Non-pigmented ciliary epithelial cell (primary cell): ENCODE measurements around the gene ST3GAL3.
"Not testable (repeated sequence)": the region's sequence is repeated elsewhere in the genome, so short reads cannot be mapped to it uniquely, and the experiment has no call there.

Experiments used
- DNase-seq: peaks from one replicate; pipeline ENCODE4 v3.0.0-alpha.2; 2010; ENCODE audit warnings: low read depth

Gene ST3GAL3

GRCh38 chr1:43822040-43822690 is 114.8 kb downstream of the ST3GAL3 start:
- no peak for DNase-seq

DNA sequence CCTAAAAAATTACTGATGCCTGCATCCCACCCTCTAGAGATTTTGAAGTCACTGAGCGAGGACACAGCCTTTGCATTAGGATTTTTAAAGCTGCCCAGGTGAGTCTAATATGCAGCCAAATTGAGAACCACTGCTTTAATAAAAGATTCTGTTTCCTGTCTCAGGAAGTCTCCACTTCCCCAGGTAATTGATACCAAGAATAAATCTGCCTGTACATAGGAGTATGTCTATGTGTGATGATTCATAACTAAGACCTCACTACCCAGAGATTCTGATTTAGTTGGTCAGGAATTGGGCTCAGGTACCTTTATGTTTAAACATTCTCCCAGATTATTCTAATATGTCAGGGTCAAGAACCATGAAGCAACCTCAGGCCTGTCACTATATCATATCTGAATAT is 117.5 kb downstream of the ST3GAL3 start:
- DNase-seq = no peak

- no peak for DNase-seq
Measured at GRCh38 chr1:43828574-43828973, 121.2 kb downstream of the ST3GAL3 start.

- no peak for DNase-seq
Measured at GRCh38 chr1:43830802-43831201, 123.5 kb downstream of the ST3GAL3 start.

GRCh38 chr1:43831851-43832250 is 124.5 kb downstream of the ST3GAL3 start:
- DNase-seq = no peak

- no peak for DNase-seq
Measured at GRCh38 chr1:43832255-43832654, 124.9 kb downstream of the ST3GAL3 start.

DNA sequence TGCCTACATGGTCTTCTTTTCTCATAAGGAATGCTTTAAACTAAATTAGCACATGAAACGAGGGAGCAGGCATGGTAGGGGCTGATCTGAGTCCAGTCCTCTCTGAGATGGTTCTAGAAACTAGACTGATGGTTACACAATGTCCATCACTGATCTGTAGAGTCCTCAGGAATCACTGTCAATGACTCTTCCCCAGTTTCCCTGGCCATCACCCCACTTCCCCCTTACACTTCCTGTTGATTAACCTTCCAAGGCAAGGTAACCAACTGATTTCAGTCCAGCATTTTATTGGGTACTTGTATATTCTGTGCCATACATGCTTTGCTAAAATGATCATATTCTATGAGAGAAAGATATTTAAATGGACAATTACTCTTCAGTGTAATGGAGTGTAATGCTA is 125.7 kb downstream of the ST3GAL3 start:
- DNase-seq = no peak

DNA sequence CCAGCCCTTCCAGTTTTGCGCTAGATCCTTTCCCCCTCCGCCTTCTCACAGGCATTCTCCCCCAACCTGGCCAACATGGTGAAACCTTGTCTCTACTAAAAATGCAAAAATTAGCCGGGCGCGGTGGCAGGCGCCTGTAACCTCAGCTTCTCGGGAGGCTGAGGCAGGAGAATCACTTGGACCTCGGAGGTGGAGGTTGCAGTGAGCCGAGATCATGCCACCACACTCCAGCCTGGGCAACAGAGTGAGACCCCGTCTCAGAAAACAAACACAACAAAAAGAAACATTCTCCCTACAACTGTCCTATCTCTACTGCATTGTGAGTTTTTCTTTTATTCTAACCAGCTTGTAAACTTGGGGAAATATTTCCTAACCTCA is 126.6 kb downstream of the ST3GAL3 start:
- DNase-seq = not testable (repeated sequence)

GRCh38 chr1:43834280-43835081 is 127.1 kb downstream of the ST3GAL3 start:
- DNase-seq = peak; percentile 76

- peak; percentile 73 for DNase-seq
Measured at GRCh38 chr1:43835082-43836021, 128.0 kb downstream of the ST3GAL3 start.

DNA sequence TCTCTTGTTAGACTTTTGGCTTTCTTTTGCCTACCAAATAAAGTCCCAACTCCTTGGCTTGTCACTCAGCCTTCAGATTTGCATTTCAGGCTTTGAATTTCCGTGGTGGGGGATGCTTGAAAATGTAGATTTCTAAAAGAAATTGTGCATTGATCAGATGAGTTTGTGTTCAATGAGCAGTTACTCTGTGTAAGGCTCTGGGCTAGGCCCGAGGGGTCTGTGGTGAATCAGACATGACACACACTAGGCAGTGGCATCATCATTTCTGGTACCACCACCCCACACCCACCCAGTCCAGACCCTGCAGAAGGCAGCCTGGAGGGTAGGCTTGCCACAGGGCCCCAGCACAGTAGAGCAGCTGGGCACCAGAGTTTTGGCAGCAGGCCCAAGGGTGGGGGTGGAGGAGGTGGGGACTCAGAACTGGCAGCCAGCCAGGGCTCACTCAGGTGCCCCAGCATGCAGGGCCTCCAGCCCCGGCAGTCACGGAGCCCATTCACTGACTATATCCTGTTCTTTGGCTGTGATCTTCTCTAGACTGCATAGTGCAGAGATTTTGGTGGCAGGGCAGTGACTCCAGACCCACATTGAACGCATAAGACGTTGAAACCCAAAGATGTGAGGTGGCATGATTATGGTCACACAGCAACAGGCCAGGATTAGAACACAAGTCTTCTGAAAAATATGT is 129.1 kb downstream of the ST3GAL3 start:
- DNase-seq = no peak

DNA sequence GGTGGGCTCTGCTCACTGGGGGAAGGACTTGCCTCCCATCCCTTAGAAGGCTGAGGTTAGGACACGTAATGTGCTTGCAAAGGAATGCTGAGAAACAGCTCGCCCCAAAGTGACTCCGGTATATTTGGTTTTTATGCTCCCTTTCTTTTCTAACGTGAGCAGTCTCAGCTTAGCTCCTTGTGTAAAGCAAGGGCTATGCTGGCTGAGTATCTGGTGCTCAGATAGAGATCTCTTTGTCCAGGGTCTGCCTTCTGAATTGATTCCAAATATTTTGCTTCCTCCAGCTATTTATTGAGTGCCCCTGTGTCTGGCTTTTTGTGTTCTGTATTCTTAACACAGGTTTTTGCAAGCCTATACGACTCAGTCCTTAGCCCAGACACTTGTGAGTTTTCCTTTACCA is 131.7 kb downstream of the ST3GAL3 start:
- DNase-seq = no peak

GRCh38 chr1:43841321-43842174 is 134.2 kb downstream of the ST3GAL3 start:
- DNase-seq = no peak

DNA sequence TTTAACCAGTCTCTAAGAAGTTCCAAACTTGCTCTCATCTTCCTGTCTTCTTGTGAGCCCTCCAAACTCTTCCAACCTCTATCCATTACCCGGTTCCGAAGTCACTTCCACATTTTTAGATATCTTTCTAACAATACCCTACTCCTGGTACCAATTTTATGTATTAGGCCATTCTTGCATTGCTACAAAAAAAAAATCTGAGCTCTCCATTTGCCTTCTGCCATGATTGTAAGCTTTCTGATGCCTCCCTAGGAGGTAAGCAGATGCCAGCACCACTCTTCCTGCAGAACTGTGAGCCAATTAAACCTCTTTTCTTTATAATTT is 134.8 kb downstream of the ST3GAL3 start:
- DNase-seq = no peak

DNA sequence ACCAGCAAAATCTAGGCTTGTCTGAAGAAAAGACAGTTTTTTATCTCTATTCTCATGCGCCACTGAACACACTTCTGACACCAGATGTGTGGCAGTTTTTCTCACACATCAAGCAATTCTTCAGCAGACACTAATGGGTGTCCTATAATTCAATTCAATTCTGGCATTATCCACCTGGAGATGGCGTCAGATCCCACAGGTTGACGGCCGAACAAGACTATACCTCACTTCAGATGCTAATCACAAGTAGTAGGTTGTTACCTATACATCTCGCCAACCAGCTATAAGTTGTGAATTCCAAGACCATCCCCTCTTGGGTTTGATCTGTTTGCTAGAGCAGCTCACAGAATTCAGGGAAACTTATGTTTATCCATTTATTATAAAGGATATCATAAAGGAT is 136.3 kb downstream of the ST3GAL3 start:
- no peak for DNase-seq

GRCh38 chr1:43844114-43844513 is 136.8 kb downstream of the ST3GAL3 start:
- no peak for DNase-seq

DNA sequence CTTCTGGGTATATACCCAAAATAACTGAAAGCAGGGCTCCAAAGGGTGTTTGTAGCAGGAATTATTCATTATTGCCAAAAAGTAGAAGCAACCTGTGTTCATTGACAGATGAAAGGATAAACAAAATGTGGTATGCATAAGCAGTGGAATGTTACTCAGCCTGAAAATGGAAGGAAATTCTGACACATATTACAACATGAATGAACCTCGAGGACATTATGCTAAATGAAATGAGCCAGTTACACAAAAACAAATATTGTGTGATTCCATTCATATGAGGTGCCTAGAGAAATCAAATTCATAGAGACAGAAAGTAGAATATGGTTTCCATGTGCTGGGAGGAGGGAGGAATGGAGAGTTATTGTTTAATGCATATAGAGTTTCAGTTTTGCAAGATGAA is 140.0 kb downstream of the ST3GAL3 start:
- no peak for DNase-seq

DNA sequence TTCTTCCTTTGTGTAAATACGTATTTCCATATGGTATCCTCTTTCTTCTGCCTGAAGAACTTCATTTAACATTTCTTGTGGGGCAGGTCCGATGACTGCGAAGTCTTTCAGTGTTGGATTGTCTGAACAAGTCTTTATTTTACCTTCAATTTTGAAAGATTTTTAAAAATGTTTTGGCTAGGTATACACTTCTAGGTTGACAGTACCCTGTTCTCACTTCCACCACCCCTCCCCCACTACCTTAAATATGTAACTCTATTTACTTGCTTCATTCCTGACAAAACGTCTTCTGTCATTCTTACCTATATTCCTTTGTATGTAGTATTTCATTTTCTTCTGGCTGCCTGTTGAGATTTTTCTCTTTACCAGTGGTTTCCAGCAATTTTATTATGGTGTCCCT is 140.5 kb downstream of the ST3GAL3 start:
- DNase-seq = no peak

DNA sequence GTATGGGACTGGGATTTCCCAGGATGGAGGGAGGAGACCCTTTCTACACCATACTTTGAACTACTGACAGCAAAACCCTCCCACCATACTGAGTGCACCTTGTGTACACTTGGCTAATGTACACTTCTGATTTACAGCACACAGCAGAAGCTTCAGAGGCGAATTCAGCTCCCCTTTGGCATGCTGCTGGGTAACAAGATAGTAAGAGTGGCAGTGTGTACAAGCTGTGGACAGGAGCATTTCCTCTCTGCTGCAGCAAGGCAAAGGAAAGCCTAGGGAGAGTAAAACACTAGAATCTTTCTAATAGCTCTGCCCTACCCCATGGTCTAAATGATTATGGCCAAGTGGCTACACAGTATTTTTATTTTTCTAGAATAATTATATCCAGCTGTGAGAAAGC is 142.3 kb downstream of the ST3GAL3 start:
- no peak for DNase-seq

- DNase-seq = no peak
Measured at GRCh38 chr1:43850591-43851233, 143.4 kb downstream of the ST3GAL3 start.
